Keratinocyte (primary cell): ENCODE measurements around the gene HNRNPUL2.
"Not testable (repeated sequence)": the region's sequence is repeated elsewhere in the genome, so short reads cannot be mapped to it uniquely, and the experiment has no call there.

Source experiments
- CTCF ChIP-seq, 3 experiments: IDR thresholded peaks in 1 of 3; conservative IDR thresholded peaks in 1 of 3; optimal IDR thresholded peaks in 1 of 3; 2 replicates in 2 of 3; 3 replicates in 1 of 3; pipeline versions ENCODE3 to v1.5.1; 2011; ENCODE audit warnings: low read length in 3 of 3, mild to moderate bottlenecking in 3 of 3, moderate library complexity in 2 of 3, control low read depth in 1 of 3, inconsistent platforms in 1 of 3; ENCODE audit not compliant: insufficient read depth in 2 of 3; ENCODE audit errors: extremely low read depth in 1 of 3
- EZH2 ChIP-seq: IDR thresholded peaks from one replicate; pipeline ENCODE4 v1.6.1; 2012; ENCODE audit warnings: inconsistent platforms, mild to moderate bottlenecking, low read length, moderate library complexity

- not testable (repeated sequence) for TF ChIP-seq CTCF (optimal IDR thresholded peaks at IDR 0.05 in 1 of 3, IDR thresholded peaks at IDR 0.05 in 1 of 3, conservative IDR thresholded peaks at IDR 0.05 in 1 of 3; ENCODE audit: extremely low read depth in 1 of 3, insufficient read depth in 2 of 3, low read length in 3 of 3); EZH2
These were observed 2.8 kb upstream of the HNRNPUL2 start for GRCh38 chr11:62730076-62730475.
